Common myeloid progenitor, CD34-positive (primary cell): ENCODE results near the gene LY6G5B. TPM values are rescaled to one million over a fixed set of nuclear protein-coding genes. Genes with fewer than 3 reads are reported as not detected.

Experiments used
- CTCF ChIA-PET: fragments of 350-600 bp; sonication (Branson Sonifier 250); formaldehyde crosslinking; loops from one replicate; lab custom pipeline; 2021; ENCODE audit warnings: antibody characterized with exemption; lab: Charles Lee
- POLR2A ChIA-PET: fragments of 350-600 bp; sonication (Branson Sonifier 250); formaldehyde crosslinking; loops from one replicate; lab custom pipeline; 2021; ENCODE audit warnings: antibody characterized with exemption; lab: Charles Lee
- DNase-seq, 3 donors: peaks; one replicate each; pipeline versions ENCODE4 v3.0.0 to v3.0.0-alpha.2; 2013
- H3K27ac ChIP-seq, 2 experiments: 1 replicate in 1 of 2; 2 replicates in 1 of 2; pipeline ENCODE4 v1.7.0; 2013; ENCODE audit warnings: inconsistent platforms in 2 of 2, low read length in 2 of 2, mild to moderate bottlenecking in 2 of 2, low read depth in 1 of 2, moderate library complexity in 1 of 2; ENCODE audit not compliant: severe bottlenecking in 2 of 2, insufficient read depth in 1 of 2, poor library complexity in 1 of 2
- H3K27me3 ChIP-seq, 5 experiments: replicated peaks in 2 of 5; 1 replicate in 3 of 5; 2 replicates in 2 of 5; pipeline versions ENCODE4 v1.6.1 to v1.7.0; 2013; ENCODE audit warnings: low read length in 4 of 5, mild to moderate bottlenecking in 2 of 5, moderate library complexity in 2 of 5, inconsistent platforms in 1 of 5; ENCODE audit not compliant: insufficient read depth in 5 of 5, control insufficient read depth in 4 of 5
- H3K36me3 ChIP-seq, 4 experiments: 1 replicate in 2 of 4; 2 replicates in 2 of 4; pipeline versions ENCODE4 v1.6.1 to v1.7.0; 2013; ENCODE audit warnings: low read length in 3 of 4, control low read depth in 1 of 4, mild to moderate bottlenecking in 1 of 4; ENCODE audit not compliant: control insufficient read depth in 4 of 4, insufficient read depth in 4 of 4
- H3K4me1 ChIP-seq, 4 experiments: 1 replicate in 3 of 4; 2 replicates in 1 of 4; pipeline versions ENCODE4 v1.6.1 to v1.7.1; 2013; ENCODE audit warnings: low read length in 3 of 4, mild to moderate bottlenecking in 3 of 4, control low read depth in 1 of 4, inconsistent platforms in 1 of 4, moderate library complexity in 1 of 4; ENCODE audit not compliant: control insufficient read depth in 4 of 4, insufficient read depth in 4 of 4; ENCODE audit errors: control extremely low read depth in 1 of 4
- H3K4me3 ChIP-seq, 7 experiments: 1 replicate in 4 of 7; 2 replicates in 3 of 7; pipeline versions ENCODE4 v1.5.1 to v1.7.0; 2013; ENCODE audit warnings: mild to moderate bottlenecking in 7 of 7, low read length in 6 of 7, moderate library complexity in 6 of 7, inconsistent platforms in 2 of 7, low read depth in 2 of 7, control low read depth in 1 of 7; ENCODE audit not compliant: insufficient read depth in 4 of 7, control insufficient read depth in 1 of 7; ENCODE audit errors: extremely low read depth in 1 of 7
- H3K9me3 ChIP-seq, 5 experiments: 1 replicate in 4 of 5; 2 replicates in 1 of 5; pipeline versions ENCODE4 v1.6.1 to v1.7.1; 2013; ENCODE audit warnings: low read length in 4 of 5, mild to moderate bottlenecking in 2 of 5, inconsistent platforms in 1 of 5, low read depth in 1 of 5, moderate library complexity in 1 of 5; ENCODE audit not compliant: control insufficient read depth in 4 of 5, insufficient read depth in 2 of 5; ENCODE audit errors: control extremely low read depth in 1 of 5
- WGBS: methylation state at CpG from one replicate; pipeline ENCODE4 v1.1.5; 2013; ENCODE audit not compliant: insufficient coverage; 5-methylcytosine and 5-hydroxymethylcytosine counted together
- polyA plus RNA-seq: library from polyadenylated mRNA; unstranded; fragments of 120-200 nt; gene quantifications from one replicate; pipeline ENCODE4 v1.2.1, GENCODE V29; 2013

LY6G5B gene, protein sequence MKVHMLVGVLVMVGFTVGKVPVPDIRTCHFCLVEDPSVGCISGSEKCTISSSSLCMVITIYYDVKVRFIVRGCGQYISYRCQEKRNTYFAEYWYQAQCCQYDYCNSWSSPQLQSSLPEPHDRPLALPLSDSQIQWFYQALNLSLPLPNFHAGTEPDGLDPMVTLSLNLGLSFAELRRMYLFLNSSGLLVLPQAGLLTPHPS
- polyA plus RNA-seq, result 17.6 TPM

DNA sequence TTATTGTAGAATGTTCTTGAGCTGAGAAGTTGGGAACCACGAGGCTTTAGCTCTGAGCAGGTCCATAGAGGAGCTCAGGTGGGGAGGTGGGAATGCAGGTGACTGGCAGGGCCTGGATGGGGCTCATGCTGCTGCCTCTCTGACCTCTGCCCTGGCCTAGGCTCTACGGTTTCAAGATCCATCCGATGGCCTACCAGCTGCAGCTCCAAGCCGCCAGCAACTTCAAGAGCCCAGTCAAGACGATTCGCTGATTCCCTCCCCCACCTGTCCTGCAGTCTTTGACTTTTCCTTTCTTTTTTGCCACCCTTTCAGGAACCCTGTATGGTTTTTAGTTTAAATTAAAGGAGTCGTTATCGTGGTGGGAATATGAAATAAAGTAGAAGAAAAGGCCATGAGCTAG lies at the start of gene LY6G5B:
Gene LY6G5B, plus strand, starts transcription at position 301 of the 400 bp plus-strand sequence. CDS start 975 bp downstream, outside the sequence.
- no peak for DNase-seq
- 100% methylated on average over 4 of the region's 8 CpGs for WGBS
- Histone ChIP-seq H3K27me3 (no peaks in the 10 kb centered on the region), H3K36me3 (peaks cover 18 to 66% (median 59%) of the 10 kb centered on the region in 4 experiments), H3K4me3 (no peak within 1 kb of the TSS), H3K9me3 (no peaks in the 10 kb centered on the region), H3K27ac (no peak within 1 kb of the TSS), H3K4me1 (peaks cover 5 to 21% (median 15%) of the 10 kb centered on the region in 4 experiments)
- POLR2A ChIA-PET, result no interaction called here
- CTCF ChIA-PET, result interaction anchor here (0.8 to 3.6 kb wide), 2 partner anchors 11 to 21 kb away, joined by 4 to 15 read pairs; partner anchors contain the start of gene LY6G5C

DNA sequence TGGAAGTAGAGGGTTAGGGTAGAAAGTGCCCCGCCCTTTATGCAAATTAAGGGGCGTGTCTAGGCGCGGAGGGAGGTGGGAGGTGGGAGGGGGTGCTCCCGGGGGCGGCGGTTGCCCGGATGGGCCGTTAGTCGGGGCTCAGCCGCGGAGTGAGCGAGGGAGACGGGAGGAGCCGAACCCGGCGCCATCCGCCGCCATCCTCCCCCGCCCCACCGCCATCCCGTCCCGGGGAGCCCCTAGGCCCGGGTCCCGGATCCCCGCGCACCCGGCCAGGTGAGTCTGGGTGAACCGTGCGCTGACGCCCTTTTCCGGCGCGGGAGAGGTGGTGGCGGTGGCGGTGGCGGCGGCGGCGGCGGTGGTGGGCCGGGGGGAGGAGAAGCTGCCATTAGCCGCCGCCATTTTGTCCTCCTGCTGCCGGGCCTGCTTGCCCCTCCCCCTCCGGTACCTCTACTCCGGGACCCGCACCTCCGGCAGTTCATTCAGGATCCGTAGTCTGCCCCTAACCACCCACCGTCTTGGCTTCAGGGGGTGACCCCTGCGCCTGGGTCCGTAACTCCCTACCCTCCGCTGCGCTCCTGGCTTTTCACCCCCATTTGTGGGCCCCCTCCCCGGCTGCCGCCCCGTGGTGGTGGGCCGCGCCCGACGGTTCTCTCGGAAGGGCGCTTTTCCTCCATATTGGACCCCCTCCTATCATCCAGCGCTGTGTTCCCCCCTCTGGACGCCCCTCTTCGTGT lies 49.0 kb upstream of the LY6G5B start, which contains the start of gene PRRC2A:
Gene PRRC2A, plus strand, starts transcription at position 130 of the 734 bp plus-strand sequence. CDS start 2,075 bp downstream, outside the sequence.
- H3K27ac ChIP-seq, result peak within 1 kb of the TSS; percentile 94 to 97
- 0% methylated on average over 29 of the region's 67 CpGs for WGBS
- peak within 1 kb of the TSS; percentile 79 to 95 (median 88) for H3K4me3 ChIP-seq
- DNase-seq, result peak in 2 of 3 donors; percentile 80 to 85
- POLR2A ChIA-PET, result interaction anchor here (0.9 to 2.8 kb wide), 3 partner anchors 11 to 31 kb away, joined by 3 to 19 read pairs (median 8); partner anchors contain the start of gene BAG6
- H3K36me3 ChIP-seq, result peaks cover 10 to 46% (median 28%) of the 10 kb centered on the region in 4 experiments
- H3K27me3 ChIP-seq, result no peaks in the 10 kb centered on the region
- peaks cover 25 to 46% (median 40%) of the 10 kb centered on the region in 4 experiments for H3K4me1 ChIP-seq
- CTCF ChIA-PET, result interaction anchor here (3.0 kb wide), 1 partner anchor 31 kb away, joined by 12 read pairs; the partner anchor contains the start of gene BAG6
- no peaks in the 10 kb centered on the region for H3K9me3 ChIP-seq

DNA sequence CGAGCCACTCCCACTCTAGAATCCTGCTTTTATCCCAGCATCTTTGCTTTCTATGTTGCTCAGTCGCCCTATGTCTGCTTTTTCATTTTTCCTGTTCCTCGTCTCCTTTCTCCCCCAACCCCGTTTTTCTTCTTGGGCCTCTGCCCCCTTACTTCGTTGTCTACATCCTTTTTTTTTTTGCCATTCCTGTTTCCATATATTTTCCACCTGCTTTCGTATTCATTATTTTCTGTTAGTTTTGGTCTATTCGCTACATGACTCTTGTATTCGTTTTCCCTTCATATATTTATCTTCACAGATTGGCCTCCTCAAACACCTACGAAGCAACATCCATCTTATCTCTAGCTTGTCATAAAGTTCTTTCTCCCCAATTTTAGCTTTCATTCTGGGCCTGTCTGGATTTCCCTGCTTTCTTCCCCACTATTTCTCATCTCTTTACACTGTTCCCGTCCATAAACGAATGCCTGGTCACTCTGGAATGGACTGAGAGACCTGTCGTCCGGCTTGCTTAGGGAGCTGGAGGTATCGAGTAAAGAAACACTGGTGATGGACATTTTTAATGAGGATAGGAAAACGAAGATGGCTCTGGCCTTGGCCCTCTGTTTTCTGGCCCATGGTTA lies 48.3 kb upstream of the LY6G5B start:
- H3K4me3 ChIP-seq, result peak overlapping the region; percentile 79 to 95 (median 88)
- peaks cover 24 to 42% (median 34%) of the 10 kb centered on the region in 4 experiments for H3K4me1 ChIP-seq
- peaks cover 11 to 52% (median 34%) of the 10 kb centered on the region in 4 experiments for H3K36me3 ChIP-seq
- no peaks in the 10 kb centered on the region for H3K9me3 ChIP-seq
- no peak for DNase-seq
- ChIA-PET POLR2A (interaction anchor here (0.6 to 2.8 kb wide), 3 partner anchors 12 to 199 kb away, joined by 3 to 19 read pairs (median 8); partner anchors contain the start of gene BAG6), CTCF (interaction anchor here (1.3 to 3.0 kb wide), 4 partner anchors 14 to 31 kb away, joined by 3 to 15 read pairs (median 8); partner anchors contain the start of gene BAG6)
- WGBS, result 36% methylated on average over 14 of the region's 15 CpGs
- H3K27me3 ChIP-seq, result no peaks in the 10 kb centered on the region
- H3K27ac ChIP-seq, result peak overlapping the region; percentile 92 to 96

DNA sequence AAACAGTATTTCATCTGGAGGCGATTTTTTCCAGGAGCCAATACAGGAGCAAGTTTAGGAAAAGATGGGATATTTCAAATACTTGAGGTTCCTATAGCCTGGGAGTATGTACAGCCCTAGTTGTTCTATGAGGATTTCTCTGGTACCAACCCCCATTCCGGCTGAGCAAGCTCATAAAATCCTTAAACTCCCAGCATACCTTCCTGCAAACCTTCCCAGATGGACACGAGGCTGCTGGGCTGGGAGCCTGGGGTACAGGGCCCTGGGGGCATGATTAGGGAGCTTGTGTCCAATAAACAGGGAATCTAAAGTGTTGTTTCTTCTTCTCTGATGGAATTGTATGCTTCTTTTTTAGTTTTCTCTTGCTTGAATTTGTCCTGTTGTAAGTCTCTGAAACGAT lies 47.8 kb upstream of the LY6G5B start:
- WGBS, result 76% methylated on average over 3 of the region's 4 CpGs
- H3K27ac ChIP-seq, result peak overlapping the region; percentile 92 to 96
- H3K4me3 ChIP-seq, result peak overlapping the region in 6 of 7 experiments; percentile 79 to 95 (median 90)
- no peak for DNase-seq
- peaks cover 18 to 37% (median 28%) of the 10 kb centered on the region in 4 experiments for H3K4me1 ChIP-seq
- H3K9me3 ChIP-seq, result no peaks in the 10 kb centered on the region
- peaks cover 13 to 52% (median 40%) of the 10 kb centered on the region in 4 experiments for H3K36me3 ChIP-seq
- ChIA-PET POLR2A (interaction anchor here (0.6 to 2.8 kb wide), 2 partner anchors 30 to 198 kb away, joined by 3 to 19 read pairs; partner anchors contain the start of gene BAG6), CTCF (interaction anchor here (1.0 to 3.0 kb wide), 7 partner anchors 11 to 76 kb away, joined by 3 to 15 read pairs (median 4); partner anchors contain the start of gene BAG6)
- H3K27me3 ChIP-seq, result no peaks in the 10 kb centered on the region

DNA sequence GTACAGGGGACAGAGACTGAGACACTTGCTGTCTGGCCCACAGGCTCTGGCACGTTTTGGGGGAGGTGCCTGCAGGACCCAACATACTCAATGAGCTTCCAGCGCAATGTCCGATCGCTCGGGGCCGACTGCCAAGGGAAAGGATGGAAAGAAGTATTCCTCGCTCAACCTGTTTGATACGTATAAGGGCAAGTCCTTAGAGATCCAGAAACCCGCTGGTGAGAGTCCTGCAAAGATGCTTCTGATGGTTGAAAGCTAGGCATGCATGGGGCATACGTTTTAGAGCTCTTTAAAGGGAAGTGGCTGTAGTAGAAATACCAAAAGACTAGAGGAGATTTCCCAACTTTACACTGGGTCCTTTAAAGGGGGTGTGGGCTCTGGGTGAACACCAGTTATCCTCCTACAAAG lies 47.1 kb upstream of the LY6G5B start:
- DNase-seq, result no peak
- 91% methylated on average over 9 of the region's 10 CpGs for WGBS
- H3K9me3 ChIP-seq, result no peaks in the 10 kb centered on the region
- peak overlapping the region in 1 of 2 experiments; percentile 96 for H3K27ac ChIP-seq
- ChIA-PET CTCF (interaction anchor here (0.6 to 3.0 kb wide), 10 partner anchors 11 to 1236 kb away, joined by 3 to 15 read pairs (median 4); partner anchors contain the start of gene BAG6), POLR2A (interaction anchor here (0.6 to 2.8 kb wide), 3 partner anchors 10 to 29 kb away, joined by 3 to 19 read pairs (median 5); partner anchors contain the start of gene BAG6)
- H3K36me3 ChIP-seq, result peaks cover 16 to 57% (median 46%) of the 10 kb centered on the region in 4 experiments
- H3K4me3 ChIP-seq, result peak overlapping the region in 2 of 7 experiments; percentile 92
- no peaks in the 10 kb centered on the region for H3K27me3 ChIP-seq
- peaks cover 16 to 30% (median 23%) of the 10 kb centered on the region in 4 experiments for H3K4me1 ChIP-seq

DNA sequence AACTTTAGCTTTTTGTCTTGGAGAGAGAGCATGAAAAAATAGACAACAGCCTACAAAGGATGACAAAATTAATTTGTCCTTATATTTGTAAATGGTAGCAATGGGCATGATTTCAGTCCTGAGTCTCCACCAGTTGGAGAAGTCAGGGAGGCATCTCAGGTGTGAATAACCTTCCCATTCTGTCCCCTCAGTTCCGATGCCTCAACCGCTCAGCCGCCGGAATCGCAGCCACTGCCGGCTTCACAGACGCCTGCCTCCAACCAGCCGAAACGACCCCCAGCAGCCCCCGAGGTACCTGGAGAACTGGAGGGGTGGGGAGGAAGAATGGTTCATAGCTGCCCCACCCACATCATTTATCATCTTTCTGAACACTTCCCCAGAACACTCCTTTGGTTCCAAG lies 45.7 kb upstream of the LY6G5B start:
- H3K27me3 ChIP-seq, result no peaks in the 10 kb centered on the region
- ChIA-PET CTCF (interaction anchor here (1.1 to 3.0 kb wide), 2 partner anchors 13 to 28 kb away, joined by 3 to 12 read pairs; partner anchors contain the start of gene BAG6), POLR2A (no interaction called here)
- H3K4me1 ChIP-seq, result peaks cover 16 to 22% (median 19%) of the 10 kb centered on the region in 4 experiments
- DNase-seq, result no peak
- peaks cover 28 to 71% (median 58%) of the 10 kb centered on the region in 4 experiments for H3K36me3 ChIP-seq
- no peak overlapping the region for H3K4me3 ChIP-seq
- no CpG with 5 or more reads among the region's 10 CpGs for WGBS
- H3K9me3 ChIP-seq, result no peaks in the 10 kb centered on the region
- H3K27ac ChIP-seq, result no peak overlapping the region
